ENCODE data around the gene ALDH1B1.

- TF ChIP-seq CTCF (IDR thresholded peaks at IDR 0.05) (no peak), POLR2A (IDR thresholded peaks at IDR 0.05) (no peak)
Observed at GRCh38 chr9:38439916-38440301, 47.4 kb downstream of the ALDH1B1 start.

Measured in upper lobe of left lung (tissue), 4 donors.